Astrocyte (in vitro differentiated cells and primary cell): ENCODE results near the gene DNAJC6. TPM values are rescaled to one million over a fixed set of nuclear protein-coding genes. Genes with fewer than 3 reads are reported as not detected.

Experiments used
- total RNA-seq: library from RNA; stranded (reverse); gene quantifications from 2 replicates; pipeline ENCODE4 v1.2.1, GENCODE V29; 2021

Gene DNAJC6
- total RNA-seq, 1 donor from 2014 or later: 8.9 TPM

Other genes starting within 250 kb of the DNAJC6 start
- gene AK4, start 161.3 kb upstream of the DNAJC6 start, total RNA-seq: 133 and 142 TPM in 2 replicates
- gene LEPR, start 111.1 kb downstream of the DNAJC6 start, total RNA-seq: 6.8 and 8.9 TPM in 2 replicates
- gene LEPROT, start 111.1 kb downstream of the DNAJC6 start, total RNA-seq: 99.4 and 102 TPM in 2 replicates